HepG2 (cell line): ENCODE measurements around the gene ZBTB34. TPM values are rescaled to one million over a fixed set of nuclear protein-coding genes. Genes with fewer than 3 reads are reported as not detected.

Experiments
- AHR ChIP-seq: IDR thresholded peaks from 2 replicates; pipeline ENCODE4 v1.6.1; 2018; ENCODE audit warnings: missing genetic modification reagents, missing compliant biosample characterization
- ARNTL ChIP-seq: sonication (generic); formaldehyde crosslinking; IDR thresholded peaks from 2 replicates; pipeline ENCODE4 v1.4.0; 2020; ENCODE audit warnings: mild to moderate bottlenecking, missing genetic modification reagents
- CTCF ChIP-seq: sonication (generic); formaldehyde crosslinking; IDR thresholded peaks from 2 replicates; pipeline ENCODE4 v1.5.0; 2020; ENCODE audit warnings: mild to moderate bottlenecking, missing genetic modification reagents, moderate library complexity
- ETV5 ChIP-seq: IDR thresholded peaks from 2 replicates; pipeline ENCODE4 v1.6.1; 2018; ENCODE audit warnings: missing biosample characterization, missing genetic modification reagents, inconsistent platforms, borderline replicate concordance
- HOXA7 ChIP-seq: sonication (generic); formaldehyde crosslinking; IDR thresholded peaks from 2 replicates; pipeline ENCODE4 v1.8.1; 2022; ENCODE audit warnings: mild to moderate bottlenecking, missing genetic modification reagents, moderate library complexity
- MAX ChIP-seq: IDR thresholded peaks from 2 replicates; pipeline ENCODE4 v1.6.1; 2012; ENCODE audit warnings: inconsistent platforms
- PAWR ChIP-seq: sonication (generic); formaldehyde crosslinking; IDR thresholded peaks from 2 replicates; pipeline ENCODE4 v1.4.0; 2020; ENCODE audit warnings: missing genetic modification reagents, mild to moderate bottlenecking, borderline replicate concordance
- PBX2 ChIP-seq: IDR thresholded peaks from 2 replicates; pipeline ENCODE4 v1.6.1; 2016; ENCODE audit warnings: control low read depth
- POLR2A ChIP-seq, 2 experiments: IDR thresholded peaks; 2 replicates each; pipeline ENCODE4 v1.6.1; 2011; ENCODE audit warnings: low read depth in 2 of 2, low read length in 2 of 2, mild to moderate bottlenecking in 1 of 2, moderate library complexity in 1 of 2; ENCODE audit not compliant: insufficient read depth in 1 of 2
- SALL1 ChIP-seq: sonication (generic); formaldehyde crosslinking; IDR thresholded peaks from 2 replicates; pipeline ENCODE4 v1.8.0; 2022; ENCODE audit warnings: mild to moderate bottlenecking, missing genetic modification reagents
- TAF1 ChIP-seq: sonication (generic); formaldehyde crosslinking; IDR thresholded peaks from 2 replicates; pipeline ENCODE4 v1.4.0; 2020; ENCODE audit warnings: missing genetic modification reagents
- TEAD2 ChIP-seq: sonication (generic); formaldehyde crosslinking; IDR thresholded peaks from 2 replicates; pipeline ENCODE4 v1.9.0; 2021; ENCODE audit warnings: missing genetic modification reagents
- TEAD3 ChIP-seq: optimal IDR thresholded peaks from 2 replicates; pipeline ENCODE3; 2016; ENCODE audit warnings: borderline replicate concordance
- TFE3 ChIP-seq: IDR thresholded peaks from 2 replicates; pipeline ENCODE4 v1.6.1; 2016
- UBTF ChIP-seq: sonication (generic); formaldehyde crosslinking; IDR thresholded peaks from 2 replicates; pipeline ENCODE4 v1.4.0; 2020; ENCODE audit warnings: mild to moderate bottlenecking, missing genetic modification reagents
- ZNF207 ChIP-seq: fragments of 450-650 bp; IDR thresholded peaks from 2 replicates; pipeline ENCODE4 v1.6.1; 2016; ENCODE audit warnings: antibody characterized with exemption, borderline replicate concordance
- ZNF549 ChIP-seq: sonication (generic); formaldehyde crosslinking; IDR thresholded peaks from 2 replicates; pipeline ENCODE4 v1.5.0; 2020; ENCODE audit warnings: missing genetic modification reagents
- ZNF629 ChIP-seq: sonication (generic); formaldehyde crosslinking; conservative IDR thresholded peaks from 2 replicates; pipeline ENCODE4 v1.5.0; 2020; ENCODE audit warnings: missing genetic modification reagents
- ZNF720 ChIP-seq: sonication (generic); formaldehyde crosslinking; IDR thresholded peaks from 2 replicates; pipeline ENCODE4 v1.4.0; 2020; ENCODE audit warnings: missing genetic modification reagents
- ZNF776 ChIP-seq: sonication (generic); formaldehyde crosslinking; IDR thresholded peaks from 2 replicates; pipeline ENCODE4 v1.4.0; 2020; ENCODE audit warnings: mild to moderate bottlenecking, missing genetic modification reagents
- polyA plus RNA-seq, 8 experiments: library from polyadenylated mRNA; depleted of rRNA in 3 of 8; stranded (reverse) in 7 of 8; unstranded in 1 of 8; fragments of >200 nt; fragmentation: Illumina TruSeq in 4 of 8; extraction: Trizol in 4 of 8; gene quantifications; 2 replicates each; pipeline versions ENCODE4 v1.2.1 to v1.2.3, GENCODE V29; 2011 to 2016; ENCODE audit warnings: low read depth in 4 of 8, missing spikeins in 1 of 8, mixed read lengths in 1 of 8; ENCODE audit not compliant: insufficient read depth in 1 of 8
- total RNA-seq, 5 experiments: library from RNA; depleted of rRNA; stranded (reverse); fragments of >200 nt; fragmentation: Illumina TruSeq; extraction: Trizol; gene quantifications; 2 replicates each; pipeline ENCODE4 v1.2.3, GENCODE V29; 2016; ENCODE audit warnings: low read depth in 1 of 5

Gene ZBTB34
- total and polyA plus RNA-seq, 2 of the 13 experiments (the other 11 are each of a cell fraction or from before 2014, with no cell fraction given): 5.9 to 8.7 TPM

GRCh38 chr9:126854734-126855133 is 5.7 kb upstream of the ZBTB34 start (continued):
- TF ChIP-seq UBTF (CRISPR knock-in tag) (no peak), MAX (peak; percentile 61), TFE3 (peak; percentile 52; the same call in 1 of the 2 replicates), POLR2A (IDR thresholded peaks at IDR 0.05; ENCODE audit: insufficient read depth in 1 of 2, low read depth in 2 of 2, low read length in 2 of 2) (no peak), ZNF776 (no peak), ZNF549 (CRISPR knock-in tag) (no peak), AHR (CRISPR knock-in tag) (no peak), TAF1 (CRISPR knock-in tag) (no peak), ZNF720 (CRISPR knock-in tag) (no peak), TEAD3 (CRISPR knock-in tag) (peak; percentile 7), CTCF (no peak), PAWR (CRISPR knock-in tag) (no peak), ETV5 (CRISPR knock-in tag) (0 out of 2 replicates have a peak, but pooled peaks have one; percentile 39), HOXA7 (CRISPR knock-in tag) (no peak), SALL1 (CRISPR knock-in tag) (peak; percentile 52), ZNF629 (no peak), PBX2 (peak; percentile 71), TEAD2 (no peak), ARNTL (0 out of 2 replicates have a peak, but pooled peaks have one; percentile 44), ZNF207 (no peak)
